H9 (cell line): ENCODE results near the gene ATP11C. TPM values are rescaled to one million over a fixed set of nuclear protein-coding genes. Genes with fewer than 3 reads are reported as not detected.
A peak's percentile ranks its signal among the peaks of the same experiment; 100 is the strongest.

Experiments
- DNase-seq: peaks from one replicate; pipeline ENCODE4 v3.0.0-alpha.2; 2017
- H2AFZ ChIP-seq: one replicate; pipeline ENCODE4 v1.6.1; 2013; ENCODE audit warnings: mild to moderate bottlenecking, low read length, control low read depth, moderate library complexity
- H2AK5ac ChIP-seq: 2 replicates; pipeline ENCODE4 v1.6.1; 2013; ENCODE audit warnings: low read length, control low read depth, mixed read lengths; ENCODE audit not compliant: insufficient read length
- H2BK120ac ChIP-seq: one replicate; pipeline ENCODE4 v1.6.1; 2013; ENCODE audit warnings: low read depth, mild to moderate bottlenecking, low read length, control low read depth, inconsistent platforms; ENCODE audit not compliant: poor library complexity, severe bottlenecking
- H2BK12ac ChIP-seq: 2 replicates; pipeline ENCODE4 v1.6.1; 2013; ENCODE audit warnings: low read length, control low read depth, mixed read lengths, low read depth; ENCODE audit not compliant: insufficient read length
- H2BK15ac ChIP-seq: 2 replicates; pipeline ENCODE4 v1.6.1; 2013; ENCODE audit warnings: low read depth, low read length, control low read depth
- H2BK20ac ChIP-seq: one replicate; pipeline ENCODE4 v1.6.1; 2013; ENCODE audit warnings: low read depth, mild to moderate bottlenecking, low read length, control low read depth, inconsistent platforms; ENCODE audit not compliant: poor library complexity, severe bottlenecking
- H2BK5ac ChIP-seq: 2 replicates; pipeline ENCODE4 v1.6.1; 2013; ENCODE audit warnings: low read length, control low read depth, mixed read lengths; ENCODE audit not compliant: insufficient read length
- H3K14ac ChIP-seq: 2 replicates; pipeline ENCODE4 v1.6.1; 2013; ENCODE audit warnings: low read length, control low read depth; ENCODE audit not compliant: insufficient read depth
- H3K18ac ChIP-seq: 2 replicates; pipeline ENCODE4 v1.6.1; 2013; ENCODE audit warnings: low read depth, mild to moderate bottlenecking, mixed read lengths, low read length, control low read depth; ENCODE audit not compliant: insufficient read length
- H3K23ac ChIP-seq: 2 replicates; pipeline ENCODE4 v1.6.1; 2013; ENCODE audit warnings: low read length, control low read depth, mixed read lengths, low read depth; ENCODE audit not compliant: insufficient read length
- H3K23me2 ChIP-seq: 2 replicates; pipeline ENCODE4 v1.6.1; 2013; ENCODE audit warnings: low read depth, mild to moderate bottlenecking, mixed read lengths, low read length, control low read depth; ENCODE audit not compliant: insufficient read length, poor library complexity, severe bottlenecking
- H3K27ac ChIP-seq: 2 replicates; pipeline ENCODE4 v1.5.1; 2013; ENCODE audit warnings: low read length, control low read depth, mixed read lengths, low read depth; ENCODE audit not compliant: insufficient read length
- H3K27me3 ChIP-seq: 2 replicates; pipeline ENCODE4 v1.6.1; 2013; ENCODE audit warnings: low read length, control low read depth, inconsistent platforms; ENCODE audit not compliant: insufficient read depth
- H3K4ac ChIP-seq: 2 replicates; pipeline ENCODE4 v1.6.1; 2013; ENCODE audit warnings: low read depth, mild to moderate bottlenecking, control low read depth, inconsistent platforms, low read length, moderate library complexity
- H3K4me1 ChIP-seq: 2 replicates; pipeline ENCODE4 v1.6.1; 2013; ENCODE audit warnings: low read length, control low read depth, inconsistent platforms; ENCODE audit not compliant: insufficient read depth
- H3K4me2 ChIP-seq: 2 replicates; pipeline ENCODE4 v1.6.1; 2013; ENCODE audit warnings: low read length, control low read depth, mixed read lengths; ENCODE audit not compliant: insufficient read length, insufficient read depth
- H3K56ac ChIP-seq: 2 replicates; pipeline ENCODE4 v1.6.1; 2013; ENCODE audit warnings: low read depth, mild to moderate bottlenecking, mixed read lengths, low read length, control low read depth; ENCODE audit not compliant: insufficient read length
- H3K79me1 ChIP-seq: 2 replicates; pipeline ENCODE4 v1.6.1; 2013; ENCODE audit warnings: low read depth, mild to moderate bottlenecking, moderate library complexity, low read length, control low read depth, inconsistent platforms; ENCODE audit not compliant: insufficient read depth, poor library complexity, severe bottlenecking
- H3K79me2 ChIP-seq: 2 replicates; pipeline ENCODE4 v1.6.1; 2013; ENCODE audit warnings: low read length, control low read depth, inconsistent platforms; ENCODE audit not compliant: insufficient read depth
- H3K9ac ChIP-seq: 2 replicates; pipeline ENCODE4 v1.6.1; 2013; ENCODE audit warnings: low read length, control low read depth, mixed read lengths; ENCODE audit not compliant: insufficient read length; ENCODE audit errors: extremely low read depth
- H3K9me3 ChIP-seq: one replicate; pipeline ENCODE4 v1.6.1; 2013; ENCODE audit warnings: low read depth, low read length, inconsistent platforms; ENCODE audit not compliant: control insufficient read depth
- H3T11ph ChIP-seq: one replicate; pipeline ENCODE4 v1.6.1; 2013; ENCODE audit warnings: mild to moderate bottlenecking, low read length, control low read depth, inconsistent platforms
- H4K20me1 ChIP-seq: one replicate; pipeline ENCODE4 v1.6.1; 2013; ENCODE audit not compliant: control insufficient read depth, insufficient read length, insufficient read depth
- H4K5ac ChIP-seq: 2 replicates; pipeline ENCODE4 v1.6.1; 2013; ENCODE audit warnings: low read depth, mild to moderate bottlenecking, mixed read lengths, low read length, control low read depth; ENCODE audit not compliant: insufficient read length
- H4K8ac ChIP-seq: replicated peaks from 2 replicates; pipeline ENCODE4 v1.6.1; 2013; ENCODE audit warnings: low read length, control low read depth, mixed read lengths, low read depth; ENCODE audit not compliant: insufficient read length
- H4K91ac ChIP-seq: 2 replicates; pipeline ENCODE4 v1.6.1; 2013; ENCODE audit warnings: low read depth, mild to moderate bottlenecking, moderate library complexity, mixed read lengths, low read length, control low read depth; ENCODE audit not compliant: insufficient read length
- H3K27ac Mint-ChIP-seq, 3 experiments: 2 replicates in 2 of 3; 3 replicates in 1 of 3; pipeline ENCODE4 v1.8.0; 2020 to 2021; ENCODE audit warnings: mixed read lengths in 3 of 3, mild to moderate bottlenecking in 1 of 3, moderate library complexity in 1 of 3
- H3K27me3 Mint-ChIP-seq: 2 replicates; pipeline ENCODE4 v1.8.0; 2021; ENCODE audit warnings: low read depth, mild to moderate bottlenecking, moderate library complexity, mixed read lengths
- H3K36me3 Mint-ChIP-seq, 3 experiments: 2 replicates in 2 of 3; 3 replicates in 1 of 3; pipeline ENCODE4 v1.8.0; 2020 to 2021; ENCODE audit warnings: low read depth in 3 of 3, mixed read lengths in 3 of 3; ENCODE audit not compliant: insufficient read depth in 1 of 3
- H3K4me1 Mint-ChIP-seq, 2 experiments: 2 replicates each; pipeline ENCODE4 v1.8.0; 2020; ENCODE audit warnings: mixed read lengths in 2 of 2
- H3K4me3 Mint-ChIP-seq, 2 experiments: 2 replicates in 1 of 2; 3 replicates in 1 of 2; pipeline ENCODE4 v1.8.0; 2020 to 2021; ENCODE audit warnings: mild to moderate bottlenecking in 2 of 2, mixed read lengths in 2 of 2, moderate library complexity in 1 of 2
- H3K9me3 Mint-ChIP-seq, 2 experiments: 2 replicates in 1 of 2; 3 replicates in 1 of 2; pipeline ENCODE4 v1.8.0; 2020; ENCODE audit warnings: mild to moderate bottlenecking in 2 of 2, mixed read lengths in 2 of 2, moderate library complexity in 1 of 2
- WGBS: extraction: QIAGEN DNeasy Blood & Tissue Kit; methylation state at CpG from one replicate; pipeline ENCODE4 v1.1.7; 2013; ENCODE audit warnings: missing lambda C conversion rate, low lambda C conversion rate, mixed read lengths; ENCODE audit not compliant: insufficient read length; ENCODE audit errors: extremely low coverage; 5-methylcytosine and 5-hydroxymethylcytosine counted together
- total RNA-seq: library from RNA; stranded (reverse); gene quantifications from 2 replicates; pipeline ENCODE4 v1.2.1, GENCODE V29; 2021
- TF ChIP-seq, protein P1 (sequence below): fragments of 200-600 bp; sonication (generic); conservative IDR thresholded peaks from 3 replicates; pipeline ENCODE4 v1.8.0; 2021; ENCODE audit warnings: antibody characterized with exemption, mild to moderate bottlenecking

The ATP11C gene
- total RNA-seq, 1 experiment from 2014 or later: 28.4 TPM

DNA sequence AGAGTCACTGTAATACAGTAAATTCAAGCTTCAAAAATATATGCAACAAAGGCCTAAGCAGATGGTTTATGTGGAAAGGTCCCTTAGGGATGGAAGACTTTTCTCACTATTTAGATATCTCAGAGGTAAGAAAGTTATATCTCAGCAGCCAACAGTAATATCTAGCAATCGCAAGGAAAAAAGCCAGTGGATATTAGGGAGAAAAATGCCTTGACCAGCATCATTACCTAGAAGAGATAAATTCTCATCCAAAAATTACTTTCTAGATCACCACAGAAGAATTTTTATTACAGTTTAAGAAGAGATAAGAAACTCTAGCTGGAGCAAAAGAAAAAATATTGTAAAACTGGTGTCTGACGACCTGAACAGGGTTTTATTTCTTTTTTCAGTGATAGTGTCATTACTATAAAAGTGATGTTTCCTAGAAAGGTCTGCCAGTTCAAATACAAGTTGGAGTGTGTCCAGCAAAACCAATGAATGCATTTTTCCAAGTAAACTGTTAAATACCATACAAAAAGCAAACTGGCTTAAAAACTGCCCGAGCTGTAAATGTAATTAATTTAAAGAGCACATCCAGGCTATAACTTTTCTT, 100.0 kb downstream of the ATP11C start:
- Histone ChIP-seq H3K4ac (no peak overlapping the region), H3K18ac (no peak overlapping the region), H4K5ac (no peak overlapping the region), H4K91ac (no peak overlapping the region), H3K56ac (no peak overlapping the region), H2BK120ac (no peak overlapping the region), H3K27me3 (no peaks in the 10 kb centered on the region), H2BK20ac (no peak overlapping the region), H3K9ac (no peak overlapping the region), H2BK15ac (no peak overlapping the region), H3K79me1 (no peaks in the 10 kb centered on the region), H2AK5ac (no peak overlapping the region), H3K14ac (no peak overlapping the region), H3K27ac (no peak overlapping the region), H4K20me1 (no peaks in the 10 kb centered on the region), H3K23ac (no peak overlapping the region), H2BK12ac (no peak overlapping the region), H2BK5ac (no peak overlapping the region), H3K9me3 (no peaks in the 10 kb centered on the region), H4K8ac (no peak overlapping the region), H3K4me2 (no peak overlapping the region), H3K4me1 (peaks cover 2% of the 10 kb centered on the region; the same call in 1 of the 2 replicates), H2AFZ (no peak overlapping the region), H3K23me2 (no peaks in the 10 kb centered on the region), H3T11ph (no peak overlapping the region), H3K79me2 (no peaks in the 10 kb centered on the region)
- peaks cover 39 to 59% of the 10 kb centered on the region in 2 experiments for H3K4me1 Mint-ChIP-seq
- TF ChIP-seq, protein P1, sequence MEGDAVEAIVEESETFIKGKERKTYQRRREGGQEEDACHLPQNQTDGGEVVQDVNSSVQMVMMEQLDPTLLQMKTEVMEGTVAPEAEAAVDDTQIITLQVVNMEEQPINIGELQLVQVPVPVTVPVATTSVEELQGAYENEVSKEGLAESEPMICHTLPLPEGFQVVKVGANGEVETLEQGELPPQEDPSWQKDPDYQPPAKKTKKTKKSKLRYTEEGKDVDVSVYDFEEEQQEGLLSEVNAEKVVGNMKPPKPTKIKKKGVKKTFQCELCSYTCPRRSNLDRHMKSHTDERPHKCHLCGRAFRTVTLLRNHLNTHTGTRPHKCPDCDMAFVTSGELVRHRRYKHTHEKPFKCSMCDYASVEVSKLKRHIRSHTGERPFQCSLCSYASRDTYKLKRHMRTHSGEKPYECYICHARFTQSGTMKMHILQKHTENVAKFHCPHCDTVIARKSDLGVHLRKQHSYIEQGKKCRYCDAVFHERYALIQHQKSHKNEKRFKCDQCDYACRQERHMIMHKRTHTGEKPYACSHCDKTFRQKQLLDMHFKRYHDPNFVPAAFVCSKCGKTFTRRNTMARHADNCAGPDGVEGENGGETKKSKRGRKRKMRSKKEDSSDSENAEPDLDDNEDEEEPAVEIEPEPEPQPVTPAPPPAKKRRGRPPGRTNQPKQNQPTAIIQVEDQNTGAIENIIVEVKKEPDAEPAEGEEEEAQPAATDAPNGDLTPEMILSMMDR: no peak
- H3K27me3 Mint-ChIP-seq: no peaks in the 10 kb centered on the region
- H3K9me3 Mint-ChIP-seq: peaks cover 0 to 41% of the 10 kb centered on the region in 2 experiments; a peak in 2 of 5 replicates
- H3K4me3 Mint-ChIP-seq: peak overlapping the region in 1 of 2 experiments; percentile 34; a peak in 2 of 5 replicates
- WGBS: no CpG with 5 or more reads among the region's 3 CpGs
- peaks cover 0 to 3% (median 0%) of the 10 kb centered on the region in 3 experiments; a peak in 2 of 7 replicates for H3K36me3 Mint-ChIP-seq
- no peak for DNase-seq
- peak overlapping the region; percentile 27 to 92 (median 87); a peak in 5 of 7 replicates for H3K27ac Mint-ChIP-seq
